Measurements from ENCODE around the gene PI3.

DNA sequence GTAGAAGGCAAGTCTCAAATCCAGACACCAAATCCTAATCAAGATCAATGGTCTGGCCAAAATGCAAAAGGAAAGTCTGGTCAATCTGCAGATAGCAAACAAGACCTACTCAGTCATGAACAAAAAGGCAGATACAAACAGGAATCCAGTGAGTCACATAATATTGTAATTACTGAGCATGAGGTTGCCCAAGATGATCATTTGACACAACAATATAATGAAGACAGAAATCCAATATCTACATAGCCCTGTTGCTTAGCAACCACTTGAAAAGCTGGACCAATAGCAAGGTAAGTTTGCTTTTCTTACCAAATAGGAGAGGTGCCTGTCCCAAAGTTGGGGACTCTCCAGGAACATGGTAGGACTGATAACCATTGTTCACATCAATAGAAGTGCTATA lies 48.4 kb downstream of the PI3 start:
- TF ChIP-seq, protein P1, sequence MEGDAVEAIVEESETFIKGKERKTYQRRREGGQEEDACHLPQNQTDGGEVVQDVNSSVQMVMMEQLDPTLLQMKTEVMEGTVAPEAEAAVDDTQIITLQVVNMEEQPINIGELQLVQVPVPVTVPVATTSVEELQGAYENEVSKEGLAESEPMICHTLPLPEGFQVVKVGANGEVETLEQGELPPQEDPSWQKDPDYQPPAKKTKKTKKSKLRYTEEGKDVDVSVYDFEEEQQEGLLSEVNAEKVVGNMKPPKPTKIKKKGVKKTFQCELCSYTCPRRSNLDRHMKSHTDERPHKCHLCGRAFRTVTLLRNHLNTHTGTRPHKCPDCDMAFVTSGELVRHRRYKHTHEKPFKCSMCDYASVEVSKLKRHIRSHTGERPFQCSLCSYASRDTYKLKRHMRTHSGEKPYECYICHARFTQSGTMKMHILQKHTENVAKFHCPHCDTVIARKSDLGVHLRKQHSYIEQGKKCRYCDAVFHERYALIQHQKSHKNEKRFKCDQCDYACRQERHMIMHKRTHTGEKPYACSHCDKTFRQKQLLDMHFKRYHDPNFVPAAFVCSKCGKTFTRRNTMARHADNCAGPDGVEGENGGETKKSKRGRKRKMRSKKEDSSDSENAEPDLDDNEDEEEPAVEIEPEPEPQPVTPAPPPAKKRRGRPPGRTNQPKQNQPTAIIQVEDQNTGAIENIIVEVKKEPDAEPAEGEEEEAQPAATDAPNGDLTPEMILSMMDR (IDR thresholded peaks at IDR 0.05; ENCODE audit: low read length) = no peak
- TF ChIP-seq EZH2 (IDR thresholded peaks at IDR 0.05; ENCODE audit: borderline replicate concordance, low read length) = no peak

Measured in OCI-LY1 (cell line).